Right atrium auricular region (tissue), 2 donors: ENCODE results near the gene MOSPD3. TPM values are rescaled to one million over a fixed set of nuclear protein-coding genes. Genes with fewer than 3 reads are reported as not detected.
A peak's percentile ranks its signal among the peaks of the same experiment; 100 is the strongest.
"Not testable (repeated sequence)": the region's sequence is repeated elsewhere in the genome, so short reads cannot be mapped to it uniquely, and the experiment has no call there.

Source experiments
- DNase-seq: peaks from one replicate; pipeline ENCODE4 v3.0.0-alpha.2; 2019; ENCODE audit warnings: low spot score
- H3K27ac ChIP-seq, 2 donors: fragments of 200-600 bp; sonication (generic); 1 replicate in 1 of 2; 2 replicates in 1 of 2; pipeline ENCODE4 v1.5.1; 2016 to 2019
- H3K27me3 ChIP-seq, 2 donors: fragments of 200-600 bp; sonication (generic); one replicate each; pipeline versions ENCODE4 v1.5.1 to v1.6.0; 2017 to 2019
- H3K36me3 ChIP-seq: fragments of 200-600 bp; sonication (generic); one replicate; pipeline ENCODE4 v1.5.1; 2016
- H3K4me1 ChIP-seq, 2 donors: fragments of 200-600 bp; sonication (generic); one replicate each; pipeline versions ENCODE4 v1.5.1 to v1.6.0; 2017 to 2019
- H3K4me3 ChIP-seq, 2 donors: fragments of 200-600 bp; sonication (generic); 1 replicate in 1 of 2; 2 replicates in 1 of 2; pipeline ENCODE4 v1.5.1; 2017 to 2019; ENCODE audit warnings: mild to moderate bottlenecking in 1 of 2, moderate library complexity in 1 of 2
- H3K9me3 ChIP-seq, 2 donors: fragments of 200-600 bp; sonication (generic); one replicate each; pipeline ENCODE4 v1.5.1; 2019
- total RNA-seq, 2 donors: library from RNA; depleted of rRNA; stranded (reverse); fragments of >200 nt; gene quantifications; one replicate each; pipeline ENCODE4 v1.1.0, GENCODE V29; 2016
- TF ChIP-seq, protein P1 (sequence below), 2 donors: fragments of 200-600 bp; sonication (generic); IDR thresholded peaks; one replicate each; pipeline ENCODE4 v1.5.1; 2019; ENCODE audit warnings: antibody characterized with exemption in 2 of 2

MOSPD3 gene, protein sequence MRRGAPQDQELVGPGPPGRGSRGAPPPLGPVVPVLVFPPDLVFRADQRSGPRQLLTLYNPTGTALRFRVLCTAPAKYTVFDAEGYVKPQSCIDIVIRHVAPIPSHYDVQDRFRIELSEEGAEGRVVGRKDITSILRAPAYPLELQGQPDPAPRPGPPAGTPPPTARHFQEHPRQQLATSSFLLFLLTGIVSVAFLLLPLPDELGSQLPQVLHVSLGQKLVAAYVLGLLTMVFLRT
- total RNA-seq = 10 to 100 TPM; 11.8 to 13.5 TPM

DNA sequence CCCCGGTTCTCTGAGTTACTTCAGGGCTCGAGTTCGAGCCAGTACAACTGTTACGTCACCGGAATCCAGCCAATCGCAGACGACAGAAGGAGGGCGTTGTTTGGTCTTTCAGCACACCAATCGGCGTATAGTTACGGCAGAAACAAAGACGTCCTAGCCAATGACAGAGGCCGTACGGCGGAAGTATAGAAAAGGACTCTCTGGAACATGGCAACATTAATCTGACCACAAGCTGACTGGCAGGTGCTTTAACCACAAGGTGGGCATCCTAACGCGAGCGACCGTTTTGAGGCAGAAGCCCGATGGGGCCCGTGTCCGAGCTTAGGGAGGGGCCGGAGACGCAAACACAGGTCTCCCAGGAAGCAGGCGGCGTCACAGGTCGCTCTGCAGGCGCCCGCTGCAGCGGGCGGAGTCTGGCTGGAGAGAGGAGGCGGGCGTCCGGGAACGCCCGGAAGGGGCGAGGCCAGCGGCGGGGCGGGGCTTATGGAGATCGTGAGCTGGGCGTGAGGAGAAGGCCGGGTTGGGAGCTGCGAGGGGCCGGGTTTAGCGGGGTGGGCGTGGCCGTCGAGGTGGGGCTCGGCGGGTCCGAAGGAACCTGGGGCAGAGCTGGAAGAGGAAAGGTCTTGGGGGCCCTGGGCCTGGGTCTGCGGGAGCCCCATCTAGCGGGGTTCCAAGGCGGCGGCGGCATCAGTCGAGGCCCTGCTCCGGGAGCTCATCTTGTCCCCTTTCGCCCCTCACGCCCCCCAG lies at the start of gene MOSPD3:
Gene MOSPD3, plus strand, starts transcription at position 558 of the 747 bp plus-strand sequence. CDS start 252 bp downstream, outside the sequence.
- Histone ChIP-seq H3K27me3 (no peaks in the 10 kb centered on the region), H3K9me3 (no peaks in the 10 kb centered on the region), H3K36me3 (no peaks in the 10 kb centered on the region), H3K4me1 (peaks cover 0 to 17% of the 10 kb centered on the region in 2 donors), H3K27ac (peak within 1 kb of the TSS; percentile 89 to 95), H3K4me3 (peak within 1 kb of the TSS; percentile 66 to 70)
- TF ChIP-seq, protein P1, sequence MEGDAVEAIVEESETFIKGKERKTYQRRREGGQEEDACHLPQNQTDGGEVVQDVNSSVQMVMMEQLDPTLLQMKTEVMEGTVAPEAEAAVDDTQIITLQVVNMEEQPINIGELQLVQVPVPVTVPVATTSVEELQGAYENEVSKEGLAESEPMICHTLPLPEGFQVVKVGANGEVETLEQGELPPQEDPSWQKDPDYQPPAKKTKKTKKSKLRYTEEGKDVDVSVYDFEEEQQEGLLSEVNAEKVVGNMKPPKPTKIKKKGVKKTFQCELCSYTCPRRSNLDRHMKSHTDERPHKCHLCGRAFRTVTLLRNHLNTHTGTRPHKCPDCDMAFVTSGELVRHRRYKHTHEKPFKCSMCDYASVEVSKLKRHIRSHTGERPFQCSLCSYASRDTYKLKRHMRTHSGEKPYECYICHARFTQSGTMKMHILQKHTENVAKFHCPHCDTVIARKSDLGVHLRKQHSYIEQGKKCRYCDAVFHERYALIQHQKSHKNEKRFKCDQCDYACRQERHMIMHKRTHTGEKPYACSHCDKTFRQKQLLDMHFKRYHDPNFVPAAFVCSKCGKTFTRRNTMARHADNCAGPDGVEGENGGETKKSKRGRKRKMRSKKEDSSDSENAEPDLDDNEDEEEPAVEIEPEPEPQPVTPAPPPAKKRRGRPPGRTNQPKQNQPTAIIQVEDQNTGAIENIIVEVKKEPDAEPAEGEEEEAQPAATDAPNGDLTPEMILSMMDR (IDR thresholded peaks at IDR 0.05) = no peak
- peak; percentile 100 for DNase-seq

GRCh38 chr7:100563100-100563564 lies 49.2 kb upstream of the MOSPD3 start:
- Histone ChIP-seq H3K4me3 (no peak overlapping the region), H3K9me3 (no peaks in the 10 kb centered on the region), H3K36me3 (no peaks in the 10 kb centered on the region), H3K27me3 (no peaks in the 10 kb centered on the region), H3K27ac (no peak overlapping the region), H3K4me1 (peaks cover 0 to 4% of the 10 kb centered on the region in 2 donors)
- no peak for DNase-seq
- TF ChIP-seq, protein P1 (IDR thresholded peaks at IDR 0.05) = no peak

DNA sequence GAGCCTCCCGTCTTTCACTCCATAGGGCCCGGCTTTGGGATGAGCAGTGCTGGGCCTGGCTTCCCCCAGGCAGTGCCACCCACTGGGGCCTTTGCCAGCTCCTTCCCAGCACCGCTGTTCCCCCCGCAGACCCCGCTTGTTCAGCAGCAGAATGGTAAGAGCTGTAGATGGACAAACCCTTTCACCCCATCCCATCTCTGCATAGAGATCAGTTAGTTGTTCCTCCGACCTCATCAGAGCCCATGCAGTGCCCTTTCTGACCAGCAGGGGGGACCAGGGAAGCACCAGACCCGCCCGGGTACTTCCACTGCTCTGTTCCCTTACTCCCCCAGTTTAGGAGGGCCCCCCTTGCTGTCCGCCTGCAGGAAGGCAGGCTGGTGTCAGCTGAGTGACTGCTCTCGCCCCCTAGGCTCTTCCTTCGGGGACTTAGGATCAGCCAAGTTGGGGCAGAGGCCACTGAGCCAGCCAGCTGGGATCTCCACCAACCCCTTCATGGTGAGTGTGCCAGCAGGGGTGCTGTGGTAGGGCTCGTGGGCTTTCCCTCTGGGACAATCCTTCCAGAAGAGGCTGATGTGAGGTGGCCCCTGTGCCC lies 48.4 kb upstream of the MOSPD3 start:
- no peaks in the 10 kb centered on the region for H3K36me3 ChIP-seq
- no peak overlapping the region for H3K4me3 ChIP-seq
- TF ChIP-seq, protein P1 (IDR thresholded peaks at IDR 0.05) = peak; percentile 95 to 99
- no peaks in the 10 kb centered on the region for H3K9me3 ChIP-seq
- no peak overlapping the region for H3K27ac ChIP-seq
- H3K4me1 ChIP-seq = peaks cover 0 to 5% of the 10 kb centered on the region in 2 donors
- DNase-seq = peak; percentile 86
- no peaks in the 10 kb centered on the region for H3K27me3 ChIP-seq

- not testable (repeated sequence) for H3K9me3 ChIP-seq, H3K27ac ChIP-seq, H3K27me3 ChIP-seq, H3K36me3 ChIP-seq, H3K4me3 ChIP-seq, H3K4me1 ChIP-seq, DNase-seq
These were observed 47.9 kb upstream of the MOSPD3 start for GRCh38 chr7:100564405-100564804.

DNA sequence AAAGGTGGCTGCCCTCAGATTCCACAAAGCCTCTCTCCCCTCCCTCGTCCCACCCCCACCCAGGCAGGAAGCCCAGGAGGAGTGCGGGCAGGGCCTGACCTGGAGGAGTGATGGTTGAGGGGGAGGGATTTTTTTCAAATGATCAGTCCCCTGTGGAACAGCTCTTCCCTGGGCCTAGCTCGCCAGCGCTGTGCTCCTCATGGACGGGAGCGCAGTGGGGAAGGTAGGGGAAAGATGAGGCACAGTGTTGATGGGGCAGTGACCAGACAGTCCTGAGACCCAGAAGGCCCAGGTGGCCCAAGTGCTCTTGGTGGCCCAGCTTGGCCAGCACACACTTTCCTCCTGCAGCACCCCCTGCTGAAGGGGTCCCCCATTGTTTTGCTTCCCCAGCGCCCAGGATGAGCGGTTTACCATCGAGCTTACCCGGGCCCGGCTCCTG lies 47.2 kb upstream of the MOSPD3 start:
- Histone ChIP-seq H3K4me1 (peaks cover 0 to 17% of the 10 kb centered on the region in 2 donors), H3K4me3 (no peak overlapping the region), H3K36me3 (no peaks in the 10 kb centered on the region), H3K9me3 (no peaks in the 10 kb centered on the region), H3K27ac (no peak overlapping the region), H3K27me3 (no peaks in the 10 kb centered on the region)
- no peak for DNase-seq
- TF ChIP-seq, protein P1 (IDR thresholded peaks at IDR 0.05) = no peak

DNA sequence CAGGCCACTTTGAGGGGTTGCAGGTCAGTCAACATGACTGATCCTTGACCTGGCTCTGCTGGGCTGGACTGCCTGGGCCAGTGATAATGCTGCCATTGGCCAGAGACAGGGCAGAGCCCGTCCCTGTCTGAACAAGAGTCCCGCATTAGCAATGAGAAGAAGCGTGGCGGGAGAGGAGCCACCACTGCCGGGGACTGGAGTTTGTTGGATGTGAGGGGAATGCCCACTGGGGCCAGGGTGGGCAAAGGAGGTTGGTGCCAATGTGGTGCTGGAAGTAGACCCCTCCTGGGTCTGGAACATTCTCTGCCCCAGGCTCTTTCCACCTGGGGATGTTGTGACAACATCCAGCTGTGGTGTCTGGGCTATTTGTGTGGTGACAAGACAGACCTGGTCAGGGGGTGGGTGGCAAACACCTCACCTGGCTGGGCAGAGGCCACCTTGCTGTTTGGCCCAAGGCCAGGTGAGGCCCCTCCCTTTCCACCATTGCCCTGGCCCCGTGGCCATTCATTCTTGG lies 46.3 kb upstream of the MOSPD3 start:
- H3K27me3 ChIP-seq = no peaks in the 10 kb centered on the region
- H3K9me3 ChIP-seq = no peaks in the 10 kb centered on the region
- no peak overlapping the region for H3K27ac ChIP-seq
- DNase-seq = no peak
- TF ChIP-seq, protein P1 (IDR thresholded peaks at IDR 0.05) = no peak
- peaks cover 0 to 21% of the 10 kb centered on the region in 2 donors for H3K4me1 ChIP-seq
- H3K4me3 ChIP-seq = no peak overlapping the region
- no peaks in the 10 kb centered on the region for H3K36me3 ChIP-seq
